ENCODE data around the gene MLST8. TPM values are rescaled to one million over a fixed set of nuclear protein-coding genes. Genes with fewer than 3 reads are reported as not detected.

The MLST8 gene
- total and polyA plus RNA-seq, 2 donors (not counting 1 experiment from before 2014, with no cell fraction given) = 36.1 to 112 TPM

- peak overlapping the region; percentile 83 for H3K4me2 ChIP-seq (replicated peaks; ENCODE audit: low read depth, low read length, poor library complexity, severe bottlenecking)
- POLR2A ChIA-PET = interaction anchor here (1.0 to 1.1 kb wide), 2 partner anchors 10 to 306 kb away, joined by 3 read pairs; partner anchors contain the start of gene MLST8
Measured at GRCh38 chr16:2194852-2195321, 10.4 kb upstream of the MLST8 start.

More at GRCh38 chr16:2194852-2195321, 10.4 kb upstream of the MLST8 start:
- intact Hi-C loops (cut with micrococcal nuclease) = loop anchor here (1.0 to 10.0 kb wide), 4 partner anchors 56 to 410 kb away; partner anchors contain the start of genes ABCA3 and ECI1
- Histone ChIP-seq H3K79me2 (ENCODE audit: control insufficient read depth, insufficient read depth, low read length) (no peaks in the 10 kb centered on the region), H3K36me3 (replicated peaks in 1 of 2; ENCODE audit: control extremely low read depth in 1 of 2, control insufficient read depth in 1 of 2, extremely low read depth in 1 of 2, insufficient read depth in 2 of 2, low read length in 1 of 2) (no peaks in the 10 kb centered on the region), H3K4me1 (ENCODE audit: control insufficient read depth in 2 of 2, insufficient read depth in 2 of 2, low read length in 2 of 2) (peaks cover 12 to 22% of the 10 kb centered on the region in 2 donors), H3K9ac (ENCODE audit: low read length) (no peak overlapping the region), H3K9me3 (ENCODE audit: control extremely low read depth in 1 of 3, control insufficient read depth in 2 of 3, insufficient read depth in 1 of 3, low read length in 2 of 3) (peaks cover 0 to 6% (median 0%) of the 10 kb centered on the region in 3 donors), H3K27me3 (replicated peaks in 1 of 4; ENCODE audit: control extremely low read depth in 1 of 4, control insufficient read depth in 3 of 4, insufficient read depth in 4 of 4, low read length in 3 of 4) (peaks cover 0 to 50% (median 20%) of the 10 kb centered on the region in 4 experiments), H3K27ac (ENCODE audit: low read length in 2 of 2) (no peak overlapping the region), H4K20me1 (ENCODE audit: control insufficient read depth, insufficient read depth, low read length, poor library complexity, severe bottlenecking) (no peaks in the 10 kb centered on the region), H3K4me3 (ENCODE audit: control extremely low read depth in 1 of 5, extremely low read depth in 1 of 5, insufficient read depth in 1 of 5, low read depth in 2 of 5, low read length in 4 of 5) (peak overlapping the region in 1 of 5 experiments; percentile 44), H2AFZ (ENCODE audit: insufficient read depth, low read depth, low read length, poor library complexity, severe bottlenecking) (no peak overlapping the region)
- peak overlapping the region; percentile 78 for H3K4me3 Mint-ChIP-seq
- CTCF ChIA-PET = interaction anchor here (0.6 to 4.7 kb wide), 29 partner anchors 10 to 325 kb away, joined by 3 to 71 read pairs (median 4); partner anchors contain the start of genes AMDHD2, ATP6V0C, BRICD5 and CCNF
- H3K9me3 Mint-ChIP-seq (ENCODE audit: insufficient read depth) = no peaks in the 10 kb centered on the region
- peaks cover 10% of the 10 kb centered on the region for H3K4me1 Mint-ChIP-seq
- DNase-seq = peak; percentile 77
- peak overlapping the region; percentile 37 for H3K27ac Mint-ChIP-seq
- peaks cover 28% of the 10 kb centered on the region for H3K27me3 Mint-ChIP-seq
- no peak for TF ChIP-seq EZH2 (IDR thresholded peaks at IDR 0.05; ENCODE audit: borderline replicate concordance, insufficient read depth, low read depth, low read length, poor library complexity, severe bottlenecking)
- TF ChIP-seq CTCF (IDR thresholded peaks at IDR 0.05) = peak; percentile 47
- peak; percentile 73 for ATAC-seq (ENCODE audit: low read depth)
- 40% methylated on average over 6 of the region's 10 CpGs for WGBS (ENCODE audit: insufficient coverage)

All from B cell (primary cell).